HPDE6-E6E7 (cell line): Measurements from ENCODE around the gene MPO.

ENCODE experiments used
- DNase-seq: peaks from one replicate; pipeline ENCODE4 v3.0.0; 2011; ENCODE audit warnings: missing footprints; ENCODE audit errors: extremely low spot score

MPO gene

DNA sequence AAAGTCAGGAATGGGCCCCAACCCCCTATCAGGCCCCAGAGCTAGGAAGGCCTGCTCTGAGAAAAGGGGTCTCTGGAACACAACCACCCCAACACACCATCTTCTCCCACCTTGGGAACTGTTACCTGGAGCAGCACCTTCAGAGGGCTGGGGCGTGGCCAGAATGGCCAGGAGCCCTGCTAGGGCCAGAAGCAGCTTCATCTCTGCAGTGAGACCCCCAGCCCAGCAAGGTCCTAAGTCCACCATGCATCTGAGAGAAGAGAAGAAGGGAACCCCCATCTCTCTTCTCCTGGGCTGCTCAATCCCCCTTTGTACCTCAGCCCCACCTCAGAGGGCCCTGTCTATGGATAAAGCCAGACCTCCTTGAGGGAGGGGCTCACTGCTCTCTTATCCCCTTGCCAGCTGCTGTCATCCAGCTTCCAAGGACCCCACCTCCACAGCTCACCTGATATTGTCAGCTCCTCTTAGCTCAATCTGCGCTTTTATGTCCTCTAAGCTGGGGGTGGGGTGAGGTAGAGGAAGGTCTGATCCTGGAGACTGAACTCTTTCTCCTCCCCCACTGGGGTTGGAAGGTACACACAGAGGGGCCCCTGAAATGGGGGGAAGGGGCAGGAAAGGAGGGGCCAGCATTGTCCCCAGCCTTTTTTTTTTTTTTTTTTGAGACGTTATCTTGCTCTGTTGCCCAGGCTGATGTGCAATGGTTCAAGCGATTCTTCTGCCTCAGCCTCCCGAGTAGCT lies at the start of gene MPO:
TSS of gene MPO (minus strand) at position 456 of the 738 bp plus-strand sequence. CDS start at position 279, 177 bp downstream.
- no peak for DNase-seq

DNA sequence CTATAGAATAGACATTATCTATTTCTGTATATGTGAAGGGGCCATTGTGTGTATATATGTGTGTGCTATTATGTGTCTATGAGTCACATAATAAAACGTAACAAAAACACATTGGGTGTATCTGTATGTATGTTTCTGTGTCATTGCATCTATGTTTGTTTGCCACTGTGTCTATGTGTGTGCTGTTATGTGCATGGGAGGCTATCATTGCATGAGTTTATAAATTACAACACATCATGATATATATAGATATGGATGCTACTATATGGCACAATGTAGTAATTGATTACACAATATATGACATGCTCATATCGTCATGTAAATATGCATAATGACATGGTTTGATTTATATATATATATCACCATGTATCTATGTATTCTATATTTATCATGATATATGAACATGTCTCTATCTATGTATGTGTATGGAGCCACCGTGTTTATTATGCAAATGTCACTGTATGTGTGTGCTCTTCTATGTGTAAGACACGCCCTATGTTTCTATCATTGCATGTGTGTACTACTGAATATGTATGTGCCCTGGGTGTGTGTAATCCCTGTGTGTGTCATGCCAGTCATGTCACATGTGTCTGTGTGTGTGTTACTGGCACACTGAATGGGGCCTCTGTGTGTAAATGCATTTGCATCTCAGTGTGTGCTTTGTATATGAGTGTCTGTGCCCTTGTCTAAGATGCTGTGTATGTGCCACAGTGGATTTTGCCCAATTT lies 49.2 kb upstream of the MPO start:
- no peak for DNase-seq

DNA sequence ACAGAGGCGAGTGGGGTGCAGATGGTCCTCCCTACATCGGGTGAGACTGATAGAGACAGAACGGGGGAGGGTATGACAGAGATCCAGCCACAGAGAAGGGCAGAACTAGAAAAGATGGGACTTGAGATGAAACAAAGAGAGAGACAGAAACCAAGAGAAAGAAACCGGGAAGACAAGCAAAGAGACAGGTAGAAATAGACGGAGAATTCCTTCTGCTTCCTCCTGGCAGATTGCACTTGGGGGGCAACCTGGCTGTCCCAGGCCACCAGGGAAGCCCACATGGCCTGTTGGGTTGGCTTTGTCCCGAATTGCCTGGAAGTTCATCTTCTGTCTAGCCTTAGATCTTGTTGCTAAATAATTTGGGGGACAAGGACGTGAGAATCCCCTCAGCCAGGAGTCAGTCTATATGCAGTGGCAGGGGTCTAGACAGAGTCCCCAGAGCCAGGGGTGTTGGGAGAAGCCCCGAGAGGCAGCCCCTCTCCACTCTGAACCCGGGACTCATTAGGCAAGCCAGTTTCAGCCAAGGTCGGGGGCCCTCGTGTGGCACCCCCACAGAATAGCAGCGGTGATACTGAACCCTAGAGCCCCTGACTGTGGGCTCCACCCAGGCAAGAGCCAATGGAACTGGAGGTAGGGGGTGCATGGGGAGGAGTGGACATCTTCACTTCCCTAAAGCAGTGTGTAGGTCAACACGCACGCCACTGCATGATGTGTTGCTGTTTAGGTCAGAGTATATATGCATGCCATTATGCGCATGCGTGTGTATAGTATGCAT lies 48.5 kb upstream of the MPO start:
- DNase-seq = no peak

DNA sequence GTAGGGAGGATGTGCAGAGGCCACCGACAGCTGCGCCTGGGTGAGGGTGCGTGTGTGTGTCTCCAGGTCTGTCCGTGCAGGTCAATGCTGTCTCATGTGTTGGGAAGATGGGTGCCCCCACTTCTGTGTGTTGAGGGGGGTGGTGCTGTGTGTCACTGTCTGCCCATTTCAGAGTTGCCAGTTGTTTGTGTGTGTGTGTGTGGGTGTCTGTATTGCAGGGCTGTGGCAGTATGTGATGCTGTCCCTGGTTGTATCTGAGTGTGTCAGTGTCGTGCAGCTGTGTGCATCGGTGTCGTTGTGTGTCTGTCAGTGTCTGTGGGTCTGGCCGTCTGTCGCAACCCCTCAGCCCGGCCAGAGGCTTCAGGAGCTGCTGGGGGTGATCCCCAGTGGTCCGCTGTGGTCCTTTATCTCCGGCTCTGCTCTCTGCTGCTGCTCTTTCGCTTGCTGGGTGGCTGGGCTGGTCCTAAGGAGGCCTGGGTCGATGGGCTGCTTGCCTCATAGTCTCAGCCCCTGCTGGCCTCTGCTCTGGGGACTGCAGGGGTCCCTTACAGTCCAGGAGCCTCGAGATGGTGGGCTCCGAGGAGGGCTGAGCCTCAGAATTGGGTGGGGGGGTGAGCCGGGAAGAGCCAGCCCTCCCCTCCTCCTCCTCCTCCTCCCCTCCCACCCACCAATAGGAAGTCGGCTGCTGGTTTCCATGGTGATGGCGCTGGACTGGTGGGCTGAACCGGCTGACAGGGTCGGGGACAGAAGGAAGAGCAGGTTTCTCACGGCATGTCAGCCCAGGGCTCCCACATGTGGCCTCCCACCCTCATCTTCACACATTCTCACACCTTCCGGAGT lies 47.7 kb upstream of the MPO start, which contains the start of gene TSPOAP1:
TSS of gene TSPOAP1 (minus strand) at position 601 of the 840 bp plus-strand sequence. CDS start 875 bp downstream, outside the sequence.
- DNase-seq = no peak

DNA sequence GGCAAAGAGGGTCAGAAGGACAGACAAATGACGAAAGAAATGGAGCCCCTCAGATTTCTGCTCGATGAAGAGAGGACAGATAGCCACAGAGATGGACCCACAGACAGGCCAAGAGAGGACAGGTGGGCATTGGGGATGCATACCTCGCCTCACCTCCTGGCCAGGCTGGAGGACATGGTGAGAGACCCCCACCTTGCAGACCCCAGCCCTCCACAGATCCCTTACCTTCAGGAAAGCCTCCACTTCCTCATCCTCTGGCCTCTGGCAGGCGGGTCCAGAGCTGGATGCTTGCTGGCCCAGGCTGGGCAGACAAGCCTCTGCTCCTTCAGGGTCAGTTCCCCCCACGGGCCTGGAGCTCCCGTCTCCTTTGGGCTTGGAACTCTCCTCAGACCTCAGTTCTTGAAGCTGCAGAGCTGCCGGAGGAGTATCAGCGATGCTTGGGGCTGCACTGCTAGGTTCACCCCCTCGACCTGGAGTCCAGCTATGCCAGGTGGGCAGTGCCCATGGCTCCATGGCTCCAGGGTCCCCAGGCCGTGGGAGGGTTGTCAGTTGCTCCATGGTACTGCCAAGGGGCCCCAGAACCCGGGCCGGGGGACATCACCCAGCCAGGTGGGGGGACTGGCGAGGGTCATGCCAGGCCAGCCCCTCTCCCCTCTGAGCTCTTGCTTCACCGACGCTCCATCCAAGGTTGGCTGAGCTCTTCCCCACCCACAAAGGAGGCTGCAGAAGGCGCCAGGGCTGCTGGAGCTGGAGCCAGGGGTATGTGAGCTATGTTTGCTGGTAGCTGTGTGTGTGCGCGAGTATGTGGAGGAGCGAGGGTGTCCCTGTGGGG lies 46.8 kb upstream of the MPO start:
- DNase-seq = no peak

DNA sequence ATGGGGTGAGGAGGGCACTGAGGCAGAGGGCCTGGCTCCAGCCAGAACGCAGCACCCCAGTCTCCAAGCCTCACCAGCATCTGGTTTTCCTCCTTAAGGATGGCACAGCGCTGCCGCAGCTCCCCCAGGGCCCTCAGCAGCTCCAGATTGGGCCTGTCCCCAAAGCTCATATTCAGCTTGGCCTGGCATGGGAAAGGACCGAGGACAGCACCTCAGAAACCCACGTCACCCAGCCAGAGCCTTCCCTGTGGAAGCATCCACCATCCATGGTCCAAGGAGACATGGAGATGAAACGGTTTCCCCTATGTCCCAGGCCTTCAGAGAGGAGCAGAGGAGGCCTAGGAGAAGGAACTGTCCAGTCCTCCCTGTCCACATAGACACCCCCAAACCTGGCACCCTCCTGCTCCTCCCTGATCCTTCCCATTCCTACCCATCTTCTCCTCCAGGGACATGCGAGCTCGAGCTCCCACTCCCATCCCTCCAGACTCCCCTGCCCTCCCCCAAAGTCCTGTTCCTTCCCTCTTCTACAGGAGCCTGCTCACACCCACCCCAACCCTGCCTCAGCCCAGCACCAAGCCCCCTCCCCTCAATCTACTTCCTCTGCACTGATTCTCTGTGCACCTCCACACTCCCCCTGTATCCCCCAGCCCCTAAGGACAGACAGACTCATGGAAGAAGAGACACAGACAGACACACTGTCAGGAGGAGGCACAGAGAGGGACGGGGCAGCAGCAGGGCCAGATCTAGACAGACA lies 46.1 kb upstream of the MPO start:
- DNase-seq = no peak

DNA sequence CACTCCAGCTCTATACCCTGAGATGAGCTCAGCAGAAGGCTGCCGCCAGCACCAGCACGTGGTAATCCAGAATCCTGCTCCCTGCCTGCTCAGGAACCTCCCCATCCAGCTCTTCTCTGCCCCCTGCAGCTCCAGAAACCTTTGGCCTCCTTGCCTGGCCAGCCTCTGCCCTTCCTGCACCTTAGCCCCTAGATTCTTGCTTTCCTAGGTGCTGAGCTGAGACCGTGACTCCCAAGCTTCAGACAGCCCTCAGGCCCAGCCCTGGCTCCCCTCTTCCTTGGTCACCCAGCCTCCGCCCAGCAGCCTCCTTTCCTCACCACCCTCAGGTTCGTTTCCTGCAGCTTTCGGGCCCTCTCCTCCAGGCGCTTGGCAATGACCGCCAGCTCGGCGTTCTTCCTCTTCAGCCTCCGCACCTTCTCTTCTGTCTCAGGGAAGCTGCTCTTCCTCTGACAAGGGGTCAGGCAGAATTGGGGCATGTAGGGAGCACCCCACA lies 45.3 kb upstream of the MPO start:
- no peak for DNase-seq

DNA sequence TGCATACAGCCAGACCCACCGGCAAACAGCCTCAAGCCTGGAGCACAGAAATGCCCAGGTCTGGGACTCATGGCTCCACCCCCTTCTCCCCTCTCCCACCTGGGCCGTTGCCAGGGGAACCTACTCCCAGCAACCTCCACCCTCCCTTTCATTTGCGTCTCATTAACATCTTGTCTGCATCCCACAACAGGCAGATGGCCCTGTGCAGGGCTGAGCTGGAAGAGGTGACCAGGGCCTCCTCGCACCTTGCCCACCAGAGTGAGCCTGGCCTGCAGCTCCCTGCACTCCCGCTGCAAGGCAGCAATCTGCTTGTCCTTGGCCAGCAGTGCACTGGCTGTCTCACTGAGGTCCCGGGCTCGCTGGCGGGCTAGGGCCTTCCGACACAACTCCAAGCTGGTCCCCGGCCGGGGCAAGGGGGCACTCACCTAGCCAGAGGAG lies 44.6 kb upstream of the MPO start:
- no peak for DNase-seq

- DNase-seq = no peak
Measured at GRCh38 chr17:58324409-58325288, 43.9 kb upstream of the MPO start.

DNA sequence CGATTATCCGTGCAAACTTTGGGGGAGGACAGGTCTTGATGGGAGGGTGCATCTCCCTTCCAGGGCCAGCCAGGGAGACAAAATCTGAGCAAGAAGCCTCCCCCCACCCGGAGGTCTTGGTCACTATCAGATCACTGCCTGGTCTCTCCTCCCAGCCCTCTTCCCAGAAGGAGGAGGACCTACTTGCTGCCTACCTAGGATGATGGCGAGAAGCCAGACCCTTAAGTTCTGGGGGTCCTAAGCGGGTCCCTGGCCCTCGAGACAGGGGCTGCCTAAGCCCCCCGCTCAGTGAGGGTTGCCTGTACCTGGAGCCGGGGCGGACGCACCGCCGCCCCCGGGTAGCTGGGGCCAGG lies 43.3 kb upstream of the MPO start:
- DNase-seq = no peak

GRCh38 chr17:58323366-58324055 lies 42.8 kb upstream of the MPO start:
- DNase-seq = no peak

DNA sequence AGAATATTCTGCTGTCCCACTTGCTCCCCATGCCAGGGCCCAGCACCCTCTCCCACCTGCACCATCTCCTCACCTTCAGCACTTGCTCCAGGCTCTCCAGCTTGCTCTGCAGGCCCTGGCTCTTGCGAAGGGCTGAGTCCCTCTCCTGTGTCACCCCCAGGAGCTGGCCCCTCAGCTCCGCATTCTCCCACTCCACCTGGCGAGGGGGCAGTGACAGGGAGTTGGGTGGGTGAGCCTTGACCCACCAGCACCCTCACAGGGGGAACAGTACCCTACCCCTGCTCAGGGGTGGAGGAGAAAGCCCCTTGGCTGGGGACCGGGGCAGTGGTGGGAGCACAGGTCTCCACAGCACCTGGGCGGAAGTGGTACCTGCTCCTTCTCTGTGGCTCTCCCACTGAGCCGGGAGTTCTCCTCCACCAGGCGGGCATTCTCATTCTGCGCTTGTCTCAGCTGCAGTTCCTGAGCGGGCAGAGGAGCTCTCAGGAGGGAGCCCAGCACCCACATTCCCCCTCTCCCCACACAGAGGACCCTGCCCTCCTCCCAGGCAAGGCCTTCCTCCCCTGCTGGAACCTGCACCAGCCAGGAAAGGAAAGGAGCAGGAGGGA lies 41.9 kb upstream of the MPO start:
- no peak for DNase-seq

DNA sequence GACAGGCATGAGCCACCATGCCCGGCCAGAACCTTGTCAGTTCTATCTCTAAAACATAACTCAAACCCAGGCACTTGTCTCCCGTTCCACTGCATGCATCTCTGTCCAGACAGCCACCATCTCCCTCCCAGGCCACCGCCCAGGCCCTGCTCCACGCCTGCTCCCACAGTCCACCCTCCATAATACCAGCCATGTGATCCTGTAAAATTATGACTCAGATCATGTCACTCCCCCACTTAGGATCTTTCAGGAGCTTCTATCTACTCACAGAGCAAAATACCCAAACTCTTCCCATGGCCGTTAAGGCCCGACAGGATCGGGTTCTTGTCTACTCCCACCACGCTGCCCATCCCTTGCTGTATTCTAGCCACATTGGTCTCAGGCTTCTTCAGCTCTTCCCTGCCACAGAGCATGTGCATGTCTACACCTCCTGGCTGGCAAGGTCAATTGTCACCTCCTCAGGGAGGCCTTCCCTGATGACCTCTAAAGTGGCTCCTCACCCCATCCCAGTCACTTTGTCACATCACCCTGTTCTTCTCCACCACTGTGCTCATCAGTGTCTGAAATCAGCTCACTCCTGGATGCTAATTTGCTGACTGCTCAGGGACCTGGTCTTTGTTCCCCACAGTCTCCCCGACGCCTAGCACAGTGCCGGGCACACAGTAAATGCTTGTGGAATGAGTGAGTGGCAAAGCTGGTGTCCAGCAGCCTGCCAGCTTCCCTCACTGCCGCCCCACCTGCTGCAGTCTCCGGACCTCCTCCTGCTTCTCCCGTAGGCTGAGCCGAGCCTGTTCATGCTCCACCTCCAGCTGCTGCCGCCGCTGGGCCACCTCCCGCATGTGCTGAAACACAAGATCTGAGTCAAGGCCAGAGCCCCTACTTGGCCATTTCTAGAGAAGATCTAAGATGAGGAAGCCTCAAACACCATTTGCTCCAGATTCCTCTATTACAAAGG lies 41.1 kb upstream of the MPO start:
- no peak for DNase-seq

DNA sequence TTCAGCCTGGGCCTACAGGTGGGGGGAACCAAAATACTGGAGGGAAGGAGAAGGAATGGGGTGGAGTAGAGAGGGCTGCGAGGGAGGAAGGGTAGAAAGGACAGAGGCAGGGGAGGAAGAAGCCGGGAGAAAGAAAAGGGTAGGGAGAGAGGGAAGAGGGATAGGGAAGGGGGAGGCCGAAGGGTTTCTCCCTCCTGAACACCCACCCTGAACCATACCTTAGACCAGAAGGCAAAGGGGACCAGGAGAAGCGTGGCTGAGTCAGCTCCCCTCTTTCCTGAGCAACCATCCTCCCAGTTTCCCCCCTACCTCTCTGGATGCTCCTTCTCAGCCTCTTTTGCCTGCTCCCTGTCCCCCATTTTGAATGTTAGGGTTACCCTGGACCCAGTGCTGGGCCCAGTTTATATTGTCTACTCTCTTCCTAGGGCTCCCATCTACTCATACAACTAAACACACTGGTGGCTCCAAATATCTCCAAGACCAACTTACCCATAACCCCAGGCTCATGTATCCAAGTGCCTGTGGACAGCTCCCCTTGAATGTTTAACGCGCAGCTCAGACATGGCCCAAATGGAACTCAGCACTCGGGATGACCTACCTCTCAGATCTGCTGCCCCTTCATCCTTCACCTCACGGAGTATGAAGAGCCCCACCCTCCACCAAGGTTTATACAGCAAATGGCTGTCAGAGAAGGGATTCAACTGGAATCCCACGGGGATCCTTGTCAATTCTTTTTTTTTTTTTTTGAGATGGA lies 40.0 kb upstream of the MPO start:
- DNase-seq = no peak

GRCh38 chr17:58320163-58320558 lies 39.4 kb upstream of the MPO start:
- no peak for DNase-seq
